Measurements from ENCODE around the gene IGFALS.

DNA sequence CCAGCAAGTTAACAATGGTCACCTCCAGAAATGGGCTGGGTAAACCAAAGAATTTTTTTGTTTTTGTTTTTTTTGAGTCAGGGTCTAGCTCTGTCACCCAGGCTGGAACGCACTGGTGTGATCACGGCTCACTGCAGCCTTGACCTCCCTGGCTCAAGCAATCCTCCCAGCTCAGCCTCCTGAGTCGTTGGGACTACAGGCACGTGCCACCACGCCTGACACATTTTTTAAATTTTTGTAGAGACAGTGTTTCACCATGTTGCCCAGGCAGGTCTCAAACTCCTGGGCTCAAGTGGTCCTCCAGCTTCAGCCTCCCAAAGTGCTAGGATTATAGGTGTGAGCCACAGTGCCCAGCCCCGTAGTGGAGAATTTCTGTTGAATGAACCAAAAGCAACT is 12.8 kb downstream of the IGFALS start:
- TF ChIP-seq, protein P1, sequence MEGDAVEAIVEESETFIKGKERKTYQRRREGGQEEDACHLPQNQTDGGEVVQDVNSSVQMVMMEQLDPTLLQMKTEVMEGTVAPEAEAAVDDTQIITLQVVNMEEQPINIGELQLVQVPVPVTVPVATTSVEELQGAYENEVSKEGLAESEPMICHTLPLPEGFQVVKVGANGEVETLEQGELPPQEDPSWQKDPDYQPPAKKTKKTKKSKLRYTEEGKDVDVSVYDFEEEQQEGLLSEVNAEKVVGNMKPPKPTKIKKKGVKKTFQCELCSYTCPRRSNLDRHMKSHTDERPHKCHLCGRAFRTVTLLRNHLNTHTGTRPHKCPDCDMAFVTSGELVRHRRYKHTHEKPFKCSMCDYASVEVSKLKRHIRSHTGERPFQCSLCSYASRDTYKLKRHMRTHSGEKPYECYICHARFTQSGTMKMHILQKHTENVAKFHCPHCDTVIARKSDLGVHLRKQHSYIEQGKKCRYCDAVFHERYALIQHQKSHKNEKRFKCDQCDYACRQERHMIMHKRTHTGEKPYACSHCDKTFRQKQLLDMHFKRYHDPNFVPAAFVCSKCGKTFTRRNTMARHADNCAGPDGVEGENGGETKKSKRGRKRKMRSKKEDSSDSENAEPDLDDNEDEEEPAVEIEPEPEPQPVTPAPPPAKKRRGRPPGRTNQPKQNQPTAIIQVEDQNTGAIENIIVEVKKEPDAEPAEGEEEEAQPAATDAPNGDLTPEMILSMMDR (IDR thresholded peaks at IDR 0.05), result no peak
- TF ChIP-seq POLR2A (IDR thresholded peaks at IDR 0.05) (no peak), POLR2AphosphoS5 (IDR thresholded peaks at IDR 0.05; ENCODE audit: insufficient read depth in 1 of 2, low read depth in 1 of 2) (no peak)

Measured in vagina (tissue), 2 donors.